Limb (tissue), 2 donors: ENCODE results near the gene MTHFD1.

ENCODE experiments used
- DNase-seq, 2 donors: peaks; one replicate each; pipeline ENCODE4 v3.0.0-alpha.2; 2016; ENCODE audit errors: extremely low spot score in 2 of 2

Gene MTHFD1

DNA sequence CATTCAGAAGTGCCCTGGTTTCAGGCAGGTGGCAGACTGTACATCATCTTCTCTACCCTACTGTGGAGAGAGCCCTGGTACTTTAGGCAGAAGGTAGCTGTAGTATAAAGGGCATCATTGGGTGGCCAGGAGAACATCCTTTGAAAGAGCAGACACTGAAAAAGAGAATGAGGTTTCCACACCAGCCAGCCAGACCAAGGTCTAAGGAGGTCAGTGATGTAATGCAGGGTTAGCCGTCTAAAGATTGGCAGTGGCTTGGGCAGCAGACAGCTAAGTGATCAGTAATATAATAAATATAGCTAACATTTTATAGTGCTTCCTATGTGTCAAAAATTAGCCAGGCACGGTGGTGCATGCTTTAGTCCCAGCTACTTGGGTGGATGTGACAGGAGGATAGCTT, 103.5 kb downstream of the MTHFD1 start:
- no peak for DNase-seq

DNA sequence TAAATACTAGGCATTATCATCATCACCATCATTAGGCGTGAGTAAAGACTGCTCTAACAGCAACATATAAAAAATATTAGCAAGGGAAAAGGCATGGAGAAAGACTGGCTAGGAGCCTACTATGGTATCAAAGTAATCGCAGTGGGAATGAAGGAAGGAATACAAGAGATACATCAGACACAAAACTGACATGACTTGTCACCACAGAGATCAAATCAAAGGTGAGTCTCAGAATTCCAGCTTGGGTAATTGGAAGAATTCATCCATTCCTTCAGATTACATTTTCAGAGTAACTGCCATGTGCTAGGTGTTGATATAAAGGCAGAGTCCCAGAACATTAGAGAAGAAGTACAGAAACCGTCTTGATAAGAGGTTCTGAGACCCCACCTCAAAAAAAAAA, 105.3 kb downstream of the MTHFD1 start:
- no peak for DNase-seq

DNA sequence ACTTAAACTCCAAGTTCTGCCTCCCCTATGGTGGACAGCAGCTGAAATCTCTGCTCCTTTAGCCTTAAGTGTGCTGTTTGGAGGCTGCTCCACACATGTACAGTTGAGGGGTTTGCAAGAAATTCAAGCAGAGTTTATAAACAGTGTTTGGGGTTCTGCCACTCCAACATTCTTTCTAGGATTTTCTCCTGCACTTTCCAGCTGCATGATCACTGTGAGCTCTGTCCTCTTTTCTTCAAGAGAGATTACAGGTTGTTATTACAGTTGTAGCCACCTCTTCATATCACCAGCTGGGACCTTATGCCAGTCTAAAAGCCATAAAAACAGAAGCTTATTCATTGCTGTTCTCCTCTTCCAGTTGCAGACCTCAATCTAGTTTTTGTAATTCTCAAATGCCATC, 107.1 kb downstream of the MTHFD1 start:
- DNase-seq, result no peak

- DNase-seq, result no peak
Observed at GRCh38 chr14:64496764-64497163, 108.6 kb downstream of the MTHFD1 start.

GRCh38 chr14:64500088-64500487, 111.9 kb downstream of the MTHFD1 start:
- DNase-seq, result no peak

DNA sequence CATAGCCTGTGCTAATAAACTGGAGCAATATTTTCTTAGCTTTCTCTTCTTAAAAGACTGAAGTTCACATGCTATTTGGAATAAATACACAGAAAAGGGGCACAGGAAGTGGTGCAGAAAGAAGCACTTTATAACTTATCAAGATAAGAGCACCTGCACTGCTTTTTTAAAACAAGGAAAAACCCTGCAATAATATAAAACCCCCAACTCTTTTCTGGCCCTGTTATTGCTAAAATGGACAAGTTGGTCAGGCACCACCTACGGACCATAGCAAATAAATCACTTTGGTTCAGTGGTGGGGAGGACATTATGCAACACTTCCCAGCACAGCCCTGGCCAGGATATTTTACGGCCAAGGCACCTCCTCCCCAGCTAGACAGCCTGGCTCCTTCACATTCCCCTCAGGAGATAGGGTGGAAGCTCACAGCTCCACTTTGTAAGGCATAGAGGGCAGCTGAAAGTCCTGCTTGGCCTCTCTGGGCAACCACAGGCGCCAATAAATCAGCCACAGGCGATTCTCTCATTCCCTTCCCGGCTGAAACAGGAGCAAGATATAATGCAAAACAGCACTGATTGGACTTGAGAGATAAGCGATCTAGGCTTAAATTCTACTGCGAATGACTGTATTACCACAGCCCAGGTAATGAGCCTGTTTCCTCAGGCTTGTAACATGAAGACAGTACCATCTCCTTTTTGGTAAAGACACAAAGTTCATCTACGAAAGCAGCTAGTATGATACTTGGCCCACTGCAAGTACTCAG, 113.4 kb downstream of the MTHFD1 start:
- DNase-seq, result peak in 1 of 2 donors; percentile 33

DNA sequence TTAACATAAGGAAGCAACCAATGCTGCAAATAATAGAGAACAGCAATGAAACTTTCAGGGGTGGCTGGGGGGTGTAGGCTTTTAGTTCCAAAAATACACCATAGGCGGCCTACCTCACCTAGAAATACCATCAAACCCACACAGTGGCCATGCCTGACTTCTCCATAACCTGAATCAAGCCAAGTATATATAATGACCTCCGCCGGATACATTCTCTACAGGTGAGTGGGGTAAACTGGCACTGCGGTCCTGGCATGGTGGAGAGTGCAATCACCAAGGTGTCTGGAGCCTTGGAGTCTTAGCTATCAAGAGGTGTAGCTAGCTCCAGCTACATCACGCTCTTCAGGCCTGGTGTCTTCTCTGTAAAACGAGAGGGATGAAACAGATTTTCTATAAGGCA, 114.3 kb downstream of the MTHFD1 start:
- DNase-seq, result no peak

DNA sequence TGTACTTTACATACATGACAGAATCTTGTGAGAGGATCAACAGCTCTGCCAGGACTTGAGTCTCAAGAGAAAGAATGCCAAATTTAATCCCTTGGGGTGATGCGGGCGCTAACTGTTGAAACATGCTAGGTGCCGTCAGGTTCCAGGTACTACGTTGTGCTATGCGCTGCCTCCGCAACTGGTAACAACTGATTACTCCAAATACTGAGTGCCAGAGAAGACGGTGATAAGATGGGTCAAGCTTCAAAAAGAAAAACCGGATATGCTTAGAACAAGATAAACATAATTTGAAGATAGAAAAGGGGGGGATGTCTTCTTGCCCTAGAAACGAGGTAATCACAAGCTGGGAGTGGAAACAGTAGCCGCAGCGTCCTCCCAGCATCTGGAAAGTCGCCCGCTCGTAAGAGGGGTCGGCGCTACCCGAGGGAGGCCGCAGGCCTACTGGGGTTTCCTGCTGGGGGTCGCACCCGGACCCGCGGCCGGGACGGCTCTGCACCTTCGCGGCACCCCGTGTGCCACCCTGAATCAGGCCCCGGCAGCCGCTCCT, 114.8 kb downstream of the MTHFD1 start:
- DNase-seq, result peak in 1 of 2 donors; percentile 28

DNA sequence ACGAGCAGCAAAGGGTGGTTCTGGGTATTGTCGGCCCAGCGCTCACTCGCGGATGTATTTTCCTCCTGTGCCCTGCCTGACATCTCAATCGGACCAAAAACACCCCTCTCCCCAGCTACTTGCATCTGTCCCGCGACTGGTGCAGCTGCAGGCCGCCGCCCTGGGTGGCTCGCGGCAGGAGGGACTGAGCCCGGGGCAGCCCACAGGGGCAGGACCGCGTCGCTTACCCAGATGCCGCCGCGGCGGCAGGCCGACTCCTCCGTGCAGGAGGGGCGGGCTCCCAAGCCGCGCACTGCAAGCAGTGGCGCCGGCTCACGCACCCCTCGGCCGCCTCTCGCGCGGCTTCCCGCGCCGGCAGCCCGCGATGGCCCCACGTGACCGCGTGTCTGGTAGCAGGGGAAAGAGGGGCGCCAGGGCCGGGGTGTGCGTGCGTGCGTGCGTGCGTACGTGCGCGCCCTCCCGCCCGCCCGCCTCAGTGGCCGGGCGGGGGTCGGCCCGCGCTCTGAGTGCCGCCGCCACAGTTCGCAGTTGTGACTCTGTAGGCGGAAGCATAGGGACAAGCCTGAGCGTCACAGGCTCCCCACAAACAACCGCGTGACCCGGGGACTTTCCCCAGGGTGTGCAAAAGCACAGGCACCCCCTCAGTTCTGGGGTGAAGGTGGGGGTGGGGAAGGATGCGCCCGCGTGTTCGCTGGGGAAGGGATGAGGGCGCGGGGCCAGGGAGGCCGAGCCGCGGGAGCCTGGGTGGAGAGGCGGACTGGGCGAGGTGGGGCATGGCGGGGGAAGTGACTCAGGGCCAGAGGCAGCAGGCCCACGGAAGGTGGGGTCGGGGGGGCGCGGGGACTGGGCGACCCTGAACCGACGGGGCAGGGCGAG, 115.5 kb downstream of the MTHFD1 start, which contains the start of gene ZBTB25:
TSS of gene ZBTB25 (minus strand) at position 405 of the 876 bp plus-strand sequence. CDS start 13,305 bp downstream, outside the sequence.
- DNase-seq, result peak; percentile 92 to 96

GRCh38 chr14:64504310-64504896, 116.2 kb downstream of the MTHFD1 start, which contains the start of gene ZBTB1:
TSS of gene ZBTB1 (plus strand) at chr14:64504770. CDS start at chr14:64521505, 16,735 bp downstream.
- peak; percentile 82 to 92 for DNase-seq

DNA sequence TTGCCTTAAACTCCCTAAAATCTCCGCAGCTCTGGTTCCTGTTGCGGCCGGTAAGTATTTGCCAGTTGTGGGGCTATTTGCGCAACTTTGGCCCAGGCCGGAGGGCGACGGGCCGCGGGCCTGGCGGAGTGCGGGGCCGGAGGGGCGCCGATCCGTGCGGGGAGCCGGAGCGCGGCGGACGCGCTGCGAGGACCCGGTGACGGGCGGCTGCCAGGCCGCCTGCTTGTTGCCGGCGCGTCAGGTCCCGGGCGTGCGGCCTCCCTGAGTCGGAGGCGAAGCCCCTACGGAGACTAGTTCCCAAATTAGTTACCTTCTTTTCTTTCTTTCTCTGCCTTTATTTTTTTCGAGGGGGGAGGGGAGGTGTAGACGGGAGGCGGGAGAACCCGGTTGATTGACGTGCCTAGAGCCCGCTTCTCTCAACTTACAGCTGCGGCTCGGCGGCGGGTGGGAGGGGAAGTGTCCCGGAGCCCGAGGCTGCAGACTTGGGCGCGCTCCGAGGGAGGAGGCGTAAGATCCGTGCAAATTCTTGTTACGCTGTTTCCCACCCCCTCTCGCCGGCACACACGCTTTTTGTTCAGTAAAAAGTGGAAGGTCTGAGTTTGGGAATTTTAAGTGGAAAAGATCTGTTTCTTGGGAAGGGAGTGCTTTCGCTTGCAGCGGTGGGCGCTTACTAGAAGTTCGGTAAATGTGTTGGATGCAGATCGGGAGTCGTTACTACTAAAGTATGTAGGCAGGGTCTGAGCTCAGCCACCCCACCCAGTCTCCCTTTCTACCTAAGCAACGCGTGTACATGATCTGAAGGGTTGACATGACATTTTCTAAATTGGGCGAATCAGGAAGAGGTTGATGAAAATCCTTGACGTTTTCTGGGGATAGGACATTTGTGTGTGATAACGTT, 117.0 kb downstream of the MTHFD1 start:
- DNase-seq, result peak; percentile 89 to 94

DNA sequence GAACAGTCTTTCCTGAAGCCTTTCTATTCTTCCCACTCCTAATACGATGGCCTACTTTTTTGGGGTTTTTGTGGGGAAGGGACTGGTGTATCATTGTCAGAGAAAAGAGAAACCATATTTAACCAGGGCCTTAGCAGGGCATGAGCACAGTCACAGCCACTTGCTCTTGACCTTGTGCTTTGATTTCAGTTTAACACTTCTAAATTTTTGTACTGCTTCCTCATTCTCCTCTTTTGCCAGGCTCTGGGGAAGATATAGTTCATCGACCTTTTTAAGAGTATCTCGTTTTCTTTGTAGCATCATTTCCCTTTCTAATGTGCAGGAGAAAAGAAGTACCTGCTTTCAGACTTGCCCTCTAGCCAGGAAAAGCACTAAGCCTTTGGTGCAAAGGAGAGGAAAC, 118.6 kb downstream of the MTHFD1 start:
- no peak for DNase-seq

- no peak for DNase-seq
Observed at GRCh38 chr14:64507376-64508156, 119.4 kb downstream of the MTHFD1 start.

DNA sequence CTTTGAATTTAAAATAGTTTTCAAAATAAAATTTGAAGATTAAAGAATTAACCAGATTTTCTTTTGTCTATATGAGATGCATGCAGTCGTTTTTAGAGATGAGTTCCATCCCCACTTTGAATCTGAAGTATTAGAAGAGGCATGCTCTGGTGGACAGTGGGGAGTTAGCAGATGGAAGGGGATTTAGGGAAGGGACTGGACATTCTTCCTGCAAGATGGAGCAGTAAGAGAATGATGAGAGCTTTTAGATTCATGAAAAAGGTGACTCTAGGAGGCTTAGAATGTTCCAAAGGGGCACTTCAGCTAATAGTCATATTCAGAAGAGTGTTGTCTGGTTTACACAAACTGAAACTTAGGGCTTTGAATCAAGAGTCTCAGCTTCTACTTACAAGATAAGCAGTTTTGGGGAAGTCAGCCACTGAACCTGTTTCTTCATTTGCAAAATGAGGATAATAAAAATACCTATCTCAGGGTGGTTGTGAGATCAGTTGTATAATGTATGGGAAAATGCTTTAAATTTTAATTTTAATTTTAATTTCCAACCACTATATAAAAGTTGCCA, 120.1 kb downstream of the MTHFD1 start:
- no peak for DNase-seq

- no peak for DNase-seq
Observed at GRCh38 chr14:64509036-64509435, 120.9 kb downstream of the MTHFD1 start.
